K562 (cell line): ENCODE data around the gene NAA80. TPM values are rescaled to one million over a fixed set of nuclear protein-coding genes. Genes with fewer than 3 reads are reported as not detected.

Experiments
- CAMTA2 ChIP-seq: fragments of 250-450 bp; sonication (Bioruptor Pico); conservative IDR thresholded peaks from 2 replicates; pipeline ENCODE4 v1.5.1; 2022
- ESRRA ChIP-seq: fragments of 450-650 bp; IDR thresholded peaks from 2 replicates; pipeline ENCODE4 v1.6.1; 2014; ENCODE audit warnings: low read depth, mild to moderate bottlenecking, moderate library complexity, borderline replicate concordance
- FOXJ2 ChIP-seq: fragments of 200-800 bp; sonication (Bioruptor generic); IDR thresholded peaks from 2 replicates; pipeline ENCODE4 v1.6.1; 2016; ENCODE audit warnings: missing genetic modification characterization, missing compliant biosample characterization
- KLF16 ChIP-seq: IDR thresholded peaks from 2 replicates; pipeline ENCODE4 v1.6.1; 2016; ENCODE audit warnings: antibody characterized with exemption
- RERE ChIP-seq: sonication (generic); formaldehyde crosslinking; IDR thresholded peaks from 2 replicates; pipeline ENCODE4 v1.8.0; 2023; ENCODE audit warnings: missing genetic modification reagents, mild to moderate bottlenecking, borderline replicate concordance
- RFX7 ChIP-seq: fragments of 250-450 bp; sonication (Bioruptor Pico); IDR thresholded peaks from 2 replicates; pipeline ENCODE4 v1.5.1; 2021; ENCODE audit warnings: mild to moderate bottlenecking
- SAFB ChIP-seq: fragments of 200-400 bp; formaldehyde crosslinking; IDR thresholded peaks from 2 replicates; pipeline ENCODE4 v1.6.1; 2017; ENCODE audit warnings: low read depth, low read length, borderline replicate concordance
- TCF7 ChIP-seq: sonication (generic); IDR thresholded peaks from 2 replicates; pipeline ENCODE4 v1.6.1; 2016; ENCODE audit warnings: antibody characterized with exemption, borderline replicate concordance
- THRAP3 ChIP-seq: fragments of 450-650 bp; IDR thresholded peaks from 2 replicates; pipeline ENCODE4 v1.6.1; 2016; ENCODE audit warnings: mild to moderate bottlenecking, inconsistent platforms, borderline replicate concordance
- XRCC4 ChIP-seq: IDR thresholded peaks from one replicate; pipeline ENCODE4 v1.6.1; 2011; ENCODE audit not compliant: insufficient read depth, insufficient read length; ENCODE audit errors: extremely low read depth
- YBX1 ChIP-seq: fragments of 450-650 bp; IDR thresholded peaks from 2 replicates; pipeline ENCODE4 v1.7.1; 2016; ENCODE audit warnings: mild to moderate bottlenecking
- ZFP30 ChIP-seq: fragments of 250-450 bp; sonication (Bioruptor Pico); IDR thresholded peaks from 2 replicates; pipeline ENCODE4 v1.8.0; 2022; ENCODE audit warnings: moderate library complexity, mild to moderate bottlenecking, inconsistent platforms, borderline replicate concordance
- ZNF12 ChIP-seq: sonication (generic); formaldehyde crosslinking; IDR thresholded peaks from 2 replicates; pipeline ENCODE4 v1.4.0; 2020; ENCODE audit warnings: mild to moderate bottlenecking, missing genetic modification reagents
- ZNF140 ChIP-seq: fragments of 250-450 bp; sonication (Bioruptor Pico); IDR thresholded peaks from 2 replicates; pipeline ENCODE4 v1.8.0; 2021; ENCODE audit warnings: moderate library complexity, mild to moderate bottlenecking, inconsistent platforms
- ZNF707 ChIP-seq: fragments of 250-450 bp; sonication (Bioruptor Pico); conservative IDR thresholded peaks from 2 replicates; pipeline ENCODE4 v1.8.0; 2022; ENCODE audit warnings: inconsistent platforms, mild to moderate bottlenecking, moderate library complexity
- ZNF785 ChIP-seq: fragments of 250-450 bp; sonication (Bioruptor Pico); IDR thresholded peaks from 2 replicates; pipeline ENCODE4 v1.4.0; 2020; ENCODE audit warnings: mild to moderate bottlenecking
- polyA plus RNA-seq, 8 experiments: library from polyadenylated mRNA; depleted of rRNA in 4 of 8; stranded (reverse) in 5 of 8; unstranded in 3 of 8; fragments of >200 nt; fragmentation: Nextera tagmentation in 2 of 8; fragmentation: Illumina TruSeq in 1 of 8; extraction: Ambion mirVana in 2 of 8; extraction: Trizol in 1 of 8; gene quantifications; 2 replicates each; pipeline versions ENCODE4 v1.2.1 to v1.2.3, GENCODE V29; 2011 to 2014; ENCODE audit warnings: inconsistent platforms in 1 of 8, missing spikeins in 1 of 8
- total RNA-seq, 7 experiments: library from RNA; depleted of rRNA in 6 of 7; stranded (reverse); fragments of >200 nt in 6 of 7; fragmentation: Illumina TruSeq in 2 of 7; extraction: Trizol in 2 of 7; gene quantifications; 2 replicates each; pipeline versions ENCODE4 v1.2.1 to v1.2.3, GENCODE V29; 2011 to 2021; ENCODE audit warnings: low replicate concordance in 1 of 7
- TF ChIP-seq, protein P1 (sequence below): fragments of 250-450 bp; sonication (Bioruptor Pico); IDR thresholded peaks from 2 replicates; pipeline ENCODE4 v1.5.0; 2020; ENCODE audit warnings: mild to moderate bottlenecking, borderline replicate concordance
- TF ChIP-seq, protein P2 (sequence below): fragments of 450-650 bp; IDR thresholded peaks from 2 replicates; pipeline ENCODE4 v1.6.1; 2018; ENCODE audit warnings: mild to moderate bottlenecking, low read depth; ENCODE audit not compliant: partially characterized antibody
- TF ChIP-seq, protein P3 (sequence below), 2 experiments: fragments of 450-650 bp in 1 of 2; sonication (generic) in 1 of 2; formaldehyde crosslinking; conservative IDR thresholded peaks; 2 replicates each; pipeline versions ENCODE4 v1.4.0 to v1.8.1; 2020 to 2022; ENCODE audit warnings: mild to moderate bottlenecking in 1 of 2, missing genetic modification reagents in 1 of 2

NAA80 gene
- total and polyA plus RNA-seq, 9 of the 15 experiments (the other 6 are each of a cell fraction or from before 2014, with no cell fraction given) = 0.82 to 24.0 (median 8.6) TPM

- TF ChIP-seq YBX1 = no peak
- TF ChIP-seq ZNF140 (CRISPR knock-in tag) = no peak
- no peak for TF ChIP-seq THRAP3
- TF ChIP-seq ZFP30 (CRISPR knock-in tag) = no peak
- no peak for TF ChIP-seq ZNF785 (CRISPR knock-in tag)
- no peak for TF ChIP-seq XRCC4
- TF ChIP-seq TCF7 = no peak; the same call in 1 of the 2 replicates
- no peak for TF ChIP-seq RERE (CRISPR knock-in tag)
- no peak for TF ChIP-seq KLF16
- TF ChIP-seq ESRRA = peak; percentile 2; the same call in 1 of the 2 replicates
- TF ChIP-seq, protein P1, sequence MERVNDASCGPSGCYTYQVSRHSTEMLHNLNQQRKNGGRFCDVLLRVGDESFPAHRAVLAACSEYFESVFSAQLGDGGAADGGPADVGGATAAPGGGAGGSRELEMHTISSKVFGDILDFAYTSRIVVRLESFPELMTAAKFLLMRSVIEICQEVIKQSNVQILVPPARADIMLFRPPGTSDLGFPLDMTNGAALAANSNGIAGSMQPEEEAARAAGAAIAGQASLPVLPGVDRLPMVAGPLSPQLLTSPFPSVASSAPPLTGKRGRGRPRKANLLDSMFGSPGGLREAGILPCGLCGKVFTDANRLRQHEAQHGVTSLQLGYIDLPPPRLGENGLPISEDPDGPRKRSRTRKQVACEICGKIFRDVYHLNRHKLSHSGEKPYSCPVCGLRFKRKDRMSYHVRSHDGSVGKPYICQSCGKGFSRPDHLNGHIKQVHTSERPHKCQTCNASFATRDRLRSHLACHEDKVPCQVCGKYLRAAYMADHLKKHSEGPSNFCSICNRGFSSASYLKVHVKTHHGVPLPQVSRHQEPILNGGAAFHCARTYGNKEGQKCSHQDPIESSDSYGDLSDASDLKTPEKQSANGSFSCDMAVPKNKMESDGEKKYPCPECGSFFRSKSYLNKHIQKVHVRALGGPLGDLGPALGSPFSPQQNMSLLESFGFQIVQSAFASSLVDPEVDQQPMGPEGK (CRISPR knock-in tag) = no peak
- TF ChIP-seq CAMTA2 (CRISPR knock-in tag) = no peak
- no peak for TF ChIP-seq RFX7 (CRISPR knock-in tag)
- no peak for TF ChIP-seq FOXJ2
- TF ChIP-seq, protein P2, sequence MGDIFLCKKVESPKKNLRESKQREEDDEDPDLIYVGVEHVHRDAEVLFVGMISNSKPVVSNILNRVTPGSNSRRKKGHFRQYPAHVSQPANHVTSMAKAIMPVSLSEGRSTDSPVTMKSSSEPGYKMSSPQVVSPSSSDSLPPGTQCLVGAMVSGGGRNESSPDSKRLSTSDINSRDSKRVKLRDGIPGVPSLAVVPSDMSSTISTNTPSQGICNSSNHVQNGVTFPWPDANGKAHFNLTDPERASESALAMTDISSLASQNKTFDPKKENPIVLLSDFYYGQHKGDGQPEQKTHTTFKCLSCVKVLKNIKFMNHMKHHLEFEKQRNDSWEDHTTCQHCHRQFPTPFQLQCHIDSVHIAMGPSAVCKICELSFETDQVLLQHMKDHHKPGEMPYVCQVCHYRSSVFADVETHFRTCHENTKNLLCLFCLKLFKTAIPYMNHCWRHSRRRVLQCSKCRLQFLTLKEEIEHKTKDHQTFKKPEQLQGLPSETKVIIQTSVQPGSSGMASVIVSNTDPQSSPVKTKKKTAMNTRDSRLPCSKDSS = no peak
- TF ChIP-seq SAFB = peak; percentile 81
- TF ChIP-seq ZNF12 (CRISPR knock-in tag) = no peak
- TF ChIP-seq ZNF707 (CRISPR knock-in tag) = no peak
- TF ChIP-seq, protein P3, sequence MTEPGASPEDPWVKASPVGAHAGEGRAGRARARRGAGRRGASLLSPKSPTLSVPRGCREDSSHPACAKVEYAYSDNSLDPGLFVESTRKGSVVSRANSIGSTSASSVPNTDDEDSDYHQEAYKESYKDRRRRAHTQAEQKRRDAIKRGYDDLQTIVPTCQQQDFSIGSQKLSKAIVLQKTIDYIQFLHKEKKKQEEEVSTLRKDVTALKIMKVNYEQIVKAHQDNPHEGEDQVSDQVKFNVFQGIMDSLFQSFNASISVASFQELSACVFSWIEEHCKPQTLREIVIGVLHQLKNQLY (CRISPR knock-in tag; conservative IDR thresholded peaks at IDR 0.05) = no peak
Observed at GRCh38 chr3:50337175-50337861, 38.1 kb upstream of the NAA80 start (continued).
